ENCODE data around the gene LITAFD. TPM values are rescaled to one million over a fixed set of nuclear protein-coding genes. Genes with fewer than 3 reads are reported as not detected.
"Not testable (repeated sequence)": the region's sequence is repeated elsewhere in the genome, so short reads cannot be mapped to it uniquely, and the experiment has no call there.

LITAFD gene
- not detected for total RNA-seq (2013)
- polyA plus RNA-seq (not detected), polyA minus RNA-seq (0.48 TPM in 1 of 2 replicates, not detected in the other), total RNA-seq (0 to 0.30 (median 0) reads per million in 11 experiments)

- no peaks in the 10 kb centered on the region for H3K9me3 Mint-ChIP-seq
Measured at GRCh38 chr16:8882041-8882617, at the start of gene LITAFD. Gene LITAFD, plus strand, starts transcription at chr16:8882351. Its CDS starts 2,005 bp downstream, at chr16:8884356.

GRCh38 chr16:8832717-8833105 is 49.4 kb upstream of the LITAFD start:
- peaks cover 15% of the 10 kb centered on the region for H3K4me1 Mint-ChIP-seq
- no peak for TF ChIP-seq CTCF (IDR thresholded peaks at IDR 0.05)
- no peak for DNase-seq
- peaks cover 0 to 2% (median 0%) of the 10 kb centered on the region in 7 donors for H3K9me3 Mint-ChIP-seq
- Histone ChIP-seq H3K36me3 (replicated peaks in 1 of 2; ENCODE audit: control insufficient read depth in 1 of 2, insufficient read depth in 2 of 2, low read length in 2 of 2) (peaks cover 29 to 48% of the 10 kb centered on the region in 2 donors), H3K27ac (ENCODE audit: low read depth in 1 of 2, low read length in 2 of 2) (no peak overlapping the region), H3K79me2 (ENCODE audit: insufficient read depth, low read length) (peaks cover 4% of the 10 kb centered on the region), H3K4me2 (replicated peaks; ENCODE audit: extremely low read depth, low read length, poor library complexity, severe bottlenecking) (no peak overlapping the region), H3K9me3 (replicated peaks in 1 of 2; ENCODE audit: control insufficient read depth in 1 of 2, insufficient read depth in 1 of 2, low read length in 2 of 2) (no peaks in the 10 kb centered on the region), H3K4me1 (ENCODE audit: control insufficient read depth in 1 of 2, insufficient read depth in 2 of 2, low read length in 2 of 2) (peaks cover 5% of the 10 kb centered on the region in 2 donors), H3K9ac (ENCODE audit: insufficient read depth, low read length, poor library complexity, severe bottlenecking) (no peak overlapping the region), H2AFZ (ENCODE audit: insufficient read depth, low read depth, low read length, poor library complexity, severe bottlenecking) (no peak overlapping the region), H4K20me1 (ENCODE audit: insufficient read depth, low read length) (no peaks in the 10 kb centered on the region), H3K4me3 (replicated peaks in 1 of 3; ENCODE audit: low read depth in 2 of 3, low read length in 3 of 3) (no peak overlapping the region), H3K27me3 (ENCODE audit: control insufficient read depth in 2 of 2, insufficient read depth in 2 of 2, low read length in 2 of 2) (no peaks in the 10 kb centered on the region)
- intact Hi-C loops (cut with micrococcal nuclease) = no loop called here
- peaks cover 56 to 57% of the 10 kb centered on the region in 2 donors for H3K36me3 Mint-ChIP-seq
- peaks cover 0 to 4% (median 3%) of the 10 kb centered on the region in 3 donors for H3K27me3 Mint-ChIP-seq (ENCODE audit: low read depth in 3 of 3)
- no peak overlapping the region for H3K4me3 Mint-ChIP-seq
- peak overlapping the region in 2 of 7 donors; percentile 68 to 92 for H3K27ac Mint-ChIP-seq
- WGBS (ENCODE audit: insufficient coverage) = 52% methylated on average over 15 of the region's 16 CpGs

More at GRCh38 chr16:8882041-8882617, at the start of gene LITAFD:
- no peak within 1 kb of the TSS for H3K27ac ChIP-seq (ENCODE audit: low read depth in 1 of 2, low read length in 2 of 2)
- H2AFZ ChIP-seq (ENCODE audit: insufficient read depth, low read depth, low read length, poor library complexity, severe bottlenecking) = no peak within 1 kb of the TSS
- no peak within 1 kb of the TSS for H3K4me2 ChIP-seq (replicated peaks; ENCODE audit: extremely low read depth, low read length, poor library complexity, severe bottlenecking)
- H3K79me2 ChIP-seq (ENCODE audit: insufficient read depth, low read length) = no peaks in the 10 kb centered on the region
- no peak within 1 kb of the TSS for H3K4me3 Mint-ChIP-seq
- no peak for DNase-seq
- H3K4me3 ChIP-seq (replicated peaks in 1 of 3; ENCODE audit: low read depth in 2 of 3, low read length in 3 of 3) = no peak within 1 kb of the TSS
- H3K9ac ChIP-seq (ENCODE audit: insufficient read depth, low read length, poor library complexity, severe bottlenecking) = no peak within 1 kb of the TSS
- intact Hi-C loops (cut with micrococcal nuclease) = loop anchor here in 1 of 2 donors (10.0 kb wide), 1 partner anchor 247 kb away; no protein-coding TSS in a partner anchor
- H4K20me1 ChIP-seq (ENCODE audit: insufficient read depth, low read length) = peaks cover 18% of the 10 kb centered on the region
- H3K27me3 ChIP-seq (ENCODE audit: control insufficient read depth in 2 of 2, insufficient read depth in 2 of 2, low read length in 2 of 2) = peaks cover 0 to 14% of the 10 kb centered on the region in 2 donors
- peaks cover 19 to 28% (median 24%) of the 10 kb centered on the region in 3 donors for H3K27me3 Mint-ChIP-seq (ENCODE audit: low read depth in 3 of 3)
- H3K4me1 ChIP-seq (ENCODE audit: control insufficient read depth in 1 of 2, insufficient read depth in 2 of 2, low read length in 2 of 2) = no peaks in the 10 kb centered on the region
- peaks cover 14% of the 10 kb centered on the region for H3K4me1 Mint-ChIP-seq
- peaks cover under 1 to 2% of the 10 kb centered on the region in 2 donors for H3K36me3 Mint-ChIP-seq
- 83% methylated on average over 10 of the region's 10 CpGs for WGBS (ENCODE audit: insufficient coverage)
- H3K36me3 ChIP-seq (replicated peaks in 1 of 2; ENCODE audit: control insufficient read depth in 1 of 2, insufficient read depth in 2 of 2, low read length in 2 of 2) = no peaks in the 10 kb centered on the region
- no peaks in the 10 kb centered on the region for H3K9me3 ChIP-seq (replicated peaks in 1 of 2; ENCODE audit: control insufficient read depth in 1 of 2, insufficient read depth in 1 of 2, low read length in 2 of 2)
- peak within 1 kb of the TSS in 2 of 7 donors; percentile 63 to 64 for H3K27ac Mint-ChIP-seq
- no peak for TF ChIP-seq CTCF (IDR thresholded peaks at IDR 0.05)

GRCh38 chr16:8836797-8837196 is 45.4 kb upstream of the LITAFD start:
- H3K4me2 ChIP-seq (replicated peaks; ENCODE audit: extremely low read depth, low read length, poor library complexity, severe bottlenecking); H3K27me3 ChIP-seq (ENCODE audit: control insufficient read depth in 2 of 2, insufficient read depth in 2 of 2, low read length in 2 of 2); H3K36me3 ChIP-seq (replicated peaks in 1 of 2; ENCODE audit: control insufficient read depth in 1 of 2, insufficient read depth in 2 of 2, low read length in 2 of 2); H4K20me1 ChIP-seq (ENCODE audit: insufficient read depth, low read length); H3K27ac Mint-ChIP-seq; H3K9ac ChIP-seq (ENCODE audit: insufficient read depth, low read length, poor library complexity, severe bottlenecking); H3K4me3 ChIP-seq (replicated peaks in 1 of 3; ENCODE audit: low read depth in 2 of 3, low read length in 3 of 3); H3K27me3 Mint-ChIP-seq (ENCODE audit: low read depth in 3 of 3); intact Hi-C loops (cut with micrococcal nuclease); H3K9me3 ChIP-seq (replicated peaks in 1 of 2; ENCODE audit: control insufficient read depth in 1 of 2, insufficient read depth in 1 of 2, low read length in 2 of 2); DNase-seq; H2AFZ ChIP-seq (ENCODE audit: insufficient read depth, low read depth, low read length, poor library complexity, severe bottlenecking); H3K9me3 Mint-ChIP-seq; H3K4me3 Mint-ChIP-seq; H3K79me2 ChIP-seq (ENCODE audit: insufficient read depth, low read length); H3K27ac ChIP-seq (ENCODE audit: low read depth in 1 of 2, low read length in 2 of 2): not testable (repeated sequence)
- peaks cover 9 to 14% of the 10 kb centered on the region in 2 donors for H3K4me1 ChIP-seq (ENCODE audit: control insufficient read depth in 1 of 2, insufficient read depth in 2 of 2, low read length in 2 of 2)
- Mint-ChIP-seq H3K36me3 (peaks cover 21 to 22% of the 10 kb centered on the region in 2 donors), H3K4me1 (peaks cover 19% of the 10 kb centered on the region)
- 100% methylated on average over 2 of the region's 7 CpGs for WGBS (ENCODE audit: insufficient coverage)
